Tibial artery (tissue), 4 donors: ENCODE results near the gene COMMD4.

ENCODE experiments used
- DNase-seq, 2 donors: peaks; one replicate each; pipeline ENCODE4 v3.0.0-alpha.2; 2019
- H3K27ac ChIP-seq, 2 donors: fragments of 200-600 bp; sonication (generic) in 1 of 2; 1 replicate in 1 of 2; 2 replicates in 1 of 2; pipeline ENCODE4 v1.5.1; 2018 to 2019; ENCODE audit warnings: mild to moderate bottlenecking in 1 of 2
- H3K27me3 ChIP-seq, 2 donors: fragments of 200-600 bp; sonication (generic) in 1 of 2; one replicate each; pipeline versions ENCODE4 v1.5.1 to v1.6.0; 2016 to 2019
- H3K36me3 ChIP-seq, 3 donors: fragments of 200-600 bp; sonication (generic) in 2 of 3; one replicate each; pipeline ENCODE4 v1.5.1; 2016 to 2019; ENCODE audit warnings: mild to moderate bottlenecking in 2 of 3
- H3K4me1 ChIP-seq, 4 donors: fragments of 200-600 bp; sonication (generic) in 2 of 4; 1 replicate in 3 of 4; 2 replicates in 1 of 4; pipeline ENCODE4 v1.5.1; 2016 to 2019
- H3K4me3 ChIP-seq, 2 donors: fragments of 200-600 bp; sonication (generic) in 1 of 2; 1 replicate in 1 of 2; 2 replicates in 1 of 2; pipeline ENCODE4 v1.5.1; 2018 to 2019; ENCODE audit warnings: mild to moderate bottlenecking in 2 of 2
- H3K9me3 ChIP-seq, 3 donors: fragments of 200-600 bp; sonication (generic) in 1 of 3; one replicate each; pipeline ENCODE4 v1.5.1; 2016 to 2019
- CTCF ChIP-seq, 2 experiments: fragments of 200-600 bp in 1 of 2; fragments of 450-650 bp in 1 of 2; IDR thresholded peaks; one replicate each; pipeline ENCODE4 v1.5.1; 2017 to 2019; ENCODE audit warnings: antibody characterized with exemption in 2 of 2, mild to moderate bottlenecking in 1 of 2, moderate library complexity in 1 of 2
- intact Hi-C: fragments of 100-400 bp; cut with DNase I; formaldehyde crosslinking; loops from one replicate; pipeline ENCODE4 v1.15.0; 2023; ENCODE audit warnings: low total_unique reads

COMMD4 gene

DNA sequence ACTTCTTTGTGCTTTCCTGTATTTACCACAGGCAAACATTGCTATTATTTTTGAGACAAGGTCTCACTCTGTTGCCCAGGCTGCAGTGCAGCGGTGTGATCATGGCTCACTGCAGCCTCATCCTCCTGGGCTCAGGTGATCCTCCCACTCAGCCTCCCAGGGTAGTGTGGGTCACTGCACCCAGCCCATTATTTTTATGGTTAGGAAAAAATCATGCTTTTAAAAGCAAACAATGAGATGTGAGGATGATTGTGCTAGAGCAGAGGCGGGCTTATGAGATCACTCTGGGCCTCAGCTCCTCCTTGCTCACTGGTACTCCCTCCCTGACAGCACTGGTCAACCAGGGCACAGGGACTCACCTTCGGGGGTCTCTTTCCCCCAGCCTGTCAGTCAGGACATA lies 30.3 kb downstream of the COMMD4 start:
- Histone ChIP-seq H3K36me3 (peaks cover 27 to 73% (median 62%) of the 10 kb centered on the region in 3 donors), H3K4me1 (peaks cover 0 to 19% (median 12%) of the 10 kb centered on the region in 4 donors), H3K27me3 (no peaks in the 10 kb centered on the region), H3K9me3 (no peaks in the 10 kb centered on the region), H3K27ac (no peak overlapping the region), H3K4me3 (no peak overlapping the region)
- no peak for DNase-seq
- intact Hi-C loops: loop anchor here (5.0 to 10.0 kb wide), 2 partner anchors 91 to 399 kb away; no protein-coding TSS in a partner anchor
- no peak for TF ChIP-seq CTCF (IDR thresholded peaks at IDR 0.05)

- no peak for TF ChIP-seq CTCF (IDR thresholded peaks at IDR 0.05)
- intact Hi-C loops: loop anchor here (5.0 to 10.0 kb wide), 2 partner anchors 90 to 398 kb away; no protein-coding TSS in a partner anchor
- Histone ChIP-seq H3K27me3 (no peaks in the 10 kb centered on the region), H3K4me1 (peaks cover 0 to 19% (median 12%) of the 10 kb centered on the region in 4 donors), H3K9me3 (no peaks in the 10 kb centered on the region), H3K4me3 (no peak overlapping the region), H3K27ac (peak overlapping the region; percentile 97 to 98), H3K36me3 (peaks cover 34 to 73% (median 62%) of the 10 kb centered on the region in 3 donors)
- no peak for DNase-seq
Measured at GRCh38 chr15:75367006-75367405, 31.1 kb downstream of the COMMD4 start.

DNA sequence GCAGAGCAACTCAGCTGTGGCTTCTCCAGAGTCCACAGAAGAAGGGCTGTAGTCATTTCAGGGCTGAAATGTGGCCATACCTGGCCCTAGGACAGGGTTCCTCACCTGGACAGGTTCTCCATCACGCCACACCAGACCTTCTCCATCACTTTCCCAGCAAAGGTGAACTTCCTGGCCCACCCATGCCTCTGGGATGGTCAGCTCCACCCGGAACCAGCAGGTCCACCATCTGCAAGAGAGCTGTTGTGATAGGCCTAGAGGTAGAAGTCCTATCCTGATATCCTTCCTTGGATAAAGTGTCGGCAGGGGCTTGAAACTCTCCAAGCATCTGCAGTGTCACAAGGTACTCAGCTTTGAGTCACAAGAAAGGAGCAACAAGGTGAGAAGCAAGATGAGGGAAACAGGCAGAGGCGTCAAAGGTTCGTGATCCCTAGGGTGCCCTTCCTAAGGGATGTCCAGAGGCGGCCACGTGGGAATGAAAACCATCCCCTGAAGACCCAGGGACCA lies 31.6 kb downstream of the COMMD4 start:
- intact Hi-C loops: loop anchor here (5.0 to 10.0 kb wide), 2 partner anchors 90 to 397 kb away; no protein-coding TSS in a partner anchor
- no peak for TF ChIP-seq CTCF (IDR thresholded peaks at IDR 0.05)
- H3K4me3 ChIP-seq: peak overlapping the region; percentile 85 to 92
- DNase-seq: no peak
- no peaks in the 10 kb centered on the region for H3K9me3 ChIP-seq
- peak overlapping the region; percentile 97 to 98 for H3K27ac ChIP-seq
- H3K36me3 ChIP-seq: peaks cover 29 to 73% (median 58%) of the 10 kb centered on the region in 3 donors
- H3K27me3 ChIP-seq: no peaks in the 10 kb centered on the region
- peaks cover 0 to 19% (median 12%) of the 10 kb centered on the region in 4 donors for H3K4me1 ChIP-seq

- Histone ChIP-seq H3K36me3 (peaks cover 27 to 73% (median 51%) of the 10 kb centered on the region in 3 donors), H3K27ac (peak within 1 kb of the TSS; percentile 97 to 98), H3K4me1 (peaks cover 0 to 19% (median 12%) of the 10 kb centered on the region in 4 donors), H3K27me3 (no peaks in the 10 kb centered on the region), H3K4me3 (peak within 1 kb of the TSS; percentile 85 to 92), H3K9me3 (no peaks in the 10 kb centered on the region)
- intact Hi-C loops: loop anchor here (5.0 to 10.0 kb wide), 2 partner anchors 89 to 397 kb away; no protein-coding TSS in a partner anchor
- TF ChIP-seq CTCF (IDR thresholded peaks at IDR 0.05): peak; percentile 62 to 64
- peak; percentile 94 to 97 for DNase-seq
Measured at GRCh38 chr15:75367913-75368688, 32.2 kb downstream of the COMMD4 start, which contains the start of gene MAN2C1. Gene MAN2C1 (minus strand): TSS chr15:75368607. CDS start chr15:75368583, 24 bp downstream.

DNA sequence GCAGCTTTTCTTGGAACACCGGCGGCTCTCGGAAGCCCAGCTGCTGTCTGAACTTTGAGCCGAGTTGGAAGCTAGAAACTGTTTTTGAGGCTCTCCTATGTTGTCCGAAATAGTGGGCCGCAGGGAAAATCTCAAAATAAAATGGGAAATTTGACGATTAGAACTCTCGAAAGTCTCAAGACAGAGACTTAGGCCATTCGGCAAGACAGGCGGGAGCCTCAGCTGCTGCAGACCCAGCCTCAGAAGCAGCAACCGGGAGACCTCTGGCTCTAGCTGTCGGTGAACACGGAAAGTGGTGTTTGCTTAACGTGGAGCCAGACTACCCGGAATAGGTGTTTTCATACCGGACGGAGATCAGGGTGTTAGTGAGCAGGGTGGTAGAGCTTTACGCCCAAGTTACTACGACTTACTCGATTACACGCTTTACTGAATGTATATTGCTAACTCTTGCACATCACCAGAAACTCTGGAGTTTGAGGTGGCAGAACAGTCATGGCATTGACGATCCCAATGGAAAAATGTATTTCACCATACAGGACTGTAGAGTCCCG lies 32.9 kb downstream of the COMMD4 start:
- intact Hi-C loops: loop anchor here (5.0 to 10.0 kb wide), 2 partner anchors 89 to 396 kb away; no protein-coding TSS in a partner anchor
- Histone ChIP-seq H3K27me3 (no peaks in the 10 kb centered on the region), H3K9me3 (no peaks in the 10 kb centered on the region), H3K36me3 (peaks cover 27 to 72% (median 46%) of the 10 kb centered on the region in 3 donors), H3K4me1 (peaks cover 0 to 19% (median 12%) of the 10 kb centered on the region in 4 donors), H3K27ac (peak overlapping the region; percentile 97 to 98), H3K4me3 (peak overlapping the region; percentile 85 to 92)
- DNase-seq: no peak
- no peak for TF ChIP-seq CTCF (IDR thresholded peaks at IDR 0.05)
